Transverse colon (tissue), 4 donors: ENCODE data around the gene HIVEP3. TPM values are rescaled to one million over a fixed set of nuclear protein-coding genes. Genes with fewer than 3 reads are reported as not detected.

Experiments
- DNase-seq: peaks from one replicate; pipeline ENCODE4 v3.0.0-alpha.2; 2019
- H3K27ac ChIP-seq, 4 donors: fragments of 200-600 bp; sonication (generic); 2 replicates each; pipeline ENCODE4 v1.5.1; 2016 to 2018; ENCODE audit warnings: inconsistent platforms in 4 of 4
- H3K27me3 ChIP-seq: fragments of 200-600 bp; sonication (generic); 2 replicates; pipeline ENCODE4 v1.5.1; 2017; ENCODE audit warnings: inconsistent platforms
- H3K36me3 ChIP-seq, 4 donors: fragments of 200-600 bp; sonication (generic); 2 replicates each; pipeline ENCODE4 v1.5.1; 2017 to 2019; ENCODE audit warnings: inconsistent platforms in 4 of 4
- H3K4me1 ChIP-seq, 4 donors: fragments of 200-600 bp; sonication (generic); 2 replicates each; pipeline ENCODE4 v1.5.1; 2017 to 2020; ENCODE audit warnings: inconsistent platforms in 4 of 4
- H3K4me3 ChIP-seq, 4 donors: fragments of 200-600 bp; sonication (generic); 1 replicate in 1 of 4; 2 replicates in 3 of 4; pipeline versions ENCODE4 v1.5.1 to v1.6.1; 2017 to 2019; ENCODE audit warnings: inconsistent platforms in 4 of 4
- H3K9me3 ChIP-seq, 2 donors: fragments of 200-600 bp; sonication (generic); 2 replicates each; pipeline ENCODE4 v1.5.1; 2017 to 2019; ENCODE audit warnings: inconsistent platforms in 2 of 2
- EP300 ChIP-seq: sonication (generic); formaldehyde crosslinking; IDR thresholded peaks from one replicate; pipeline ENCODE4 v1.6.1; 2017; ENCODE audit warnings: antibody characterized with exemption, low read depth
- POLR2A ChIP-seq: fragments of 450-650 bp; IDR thresholded peaks from one replicate; pipeline ENCODE4 v1.6.1; 2016; ENCODE audit warnings: antibody characterized with exemption, mild to moderate bottlenecking, moderate library complexity
- POLR2AphosphoS5 ChIP-seq, 3 donors: sonication (generic); formaldehyde crosslinking; IDR thresholded peaks; one replicate each; pipeline ENCODE4 v1.6.1; 2016; ENCODE audit warnings: antibody characterized with exemption in 3 of 3
- WGBS, 2 donors: methylation state at CpG; one replicate each; pipeline ENCODE4 v1.1.5; 2018; ENCODE audit warnings: low coverage in 1 of 2; 5-methylcytosine and 5-hydroxymethylcytosine counted together
- in situ Hi-C, 4 donors: fragments of 200-750 bp; cut with MboI; loops; one replicate each; pipeline versions ENCODE4 v1.15.0 to v1.15.1; 2017; ENCODE audit warnings: low sequenced_read_pairs in 3 of 4, low pct_ligation_motif_present in 1 of 4, low pct_unique_long_range_greater_than_20kb in 1 of 4
- intact Hi-C: fragments of 100-400 bp; cut with DNase I; formaldehyde crosslinking; loops from one replicate; pipeline ENCODE4 v1.15.1; 2023; ENCODE audit warnings: low total_unique reads
- total RNA-seq, 4 donors: library from RNA; depleted of rRNA; stranded (reverse); fragments of >200 nt; gene quantifications; one replicate each; pipeline ENCODE4 v1.1.0, GENCODE V29; 2016
- TF ChIP-seq, protein P1 (sequence below), 5 experiments: fragments of 200-600 bp in 3 of 5; fragments of 450-650 bp in 2 of 5; sonication (generic) in 3 of 5; IDR thresholded peaks; 1 replicate in 2 of 5; 2 replicates in 3 of 5; pipeline ENCODE4 v1.5.1; 2016 to 2017; ENCODE audit warnings: antibody characterized with exemption in 5 of 5, inconsistent platforms in 3 of 5, mild to moderate bottlenecking in 2 of 5, moderate library complexity in 1 of 5

HIVEP3 gene
- total RNA-seq, 4 donors from 2014 or later = 3.7 to 15.0 (median 5.2) TPM

DNA sequence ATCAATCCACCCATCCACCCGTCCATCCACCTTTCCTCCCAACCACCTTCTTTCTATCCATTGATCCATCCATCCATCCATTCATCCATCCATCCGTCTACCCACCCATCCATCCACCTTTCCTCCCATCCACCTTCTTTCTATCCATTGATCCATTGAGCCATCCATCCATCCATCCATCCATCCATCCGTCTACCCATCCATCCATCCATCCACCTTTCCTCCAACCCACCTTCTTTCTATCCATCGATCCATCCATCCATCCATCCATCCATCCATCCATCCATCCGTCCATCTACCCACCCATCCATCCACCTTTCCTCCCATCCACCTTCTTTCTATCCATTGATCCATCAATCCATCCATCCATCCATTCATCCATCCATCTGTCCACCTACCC, 429.2 kb downstream of the HIVEP3 start:
- Histone ChIP-seq H3K9me3 (no peaks in the 10 kb centered on the region), H3K36me3 (no peaks in the 10 kb centered on the region), H3K4me3 (no peak overlapping the region), H3K27me3 (no peaks in the 10 kb centered on the region), H3K27ac (no peak overlapping the region), H3K4me1 (peaks cover 10 to 29% (median 18%) of the 10 kb centered on the region in 4 donors)
- 75 to 88% methylated on average over 5 of the region's 5 CpGs for WGBS, 2 donors
- TF ChIP-seq POLR2AphosphoS5 (IDR thresholded peaks at IDR 0.05) (no peak), POLR2A (no peak), EP300 (no peak)
- TF ChIP-seq, protein P1, sequence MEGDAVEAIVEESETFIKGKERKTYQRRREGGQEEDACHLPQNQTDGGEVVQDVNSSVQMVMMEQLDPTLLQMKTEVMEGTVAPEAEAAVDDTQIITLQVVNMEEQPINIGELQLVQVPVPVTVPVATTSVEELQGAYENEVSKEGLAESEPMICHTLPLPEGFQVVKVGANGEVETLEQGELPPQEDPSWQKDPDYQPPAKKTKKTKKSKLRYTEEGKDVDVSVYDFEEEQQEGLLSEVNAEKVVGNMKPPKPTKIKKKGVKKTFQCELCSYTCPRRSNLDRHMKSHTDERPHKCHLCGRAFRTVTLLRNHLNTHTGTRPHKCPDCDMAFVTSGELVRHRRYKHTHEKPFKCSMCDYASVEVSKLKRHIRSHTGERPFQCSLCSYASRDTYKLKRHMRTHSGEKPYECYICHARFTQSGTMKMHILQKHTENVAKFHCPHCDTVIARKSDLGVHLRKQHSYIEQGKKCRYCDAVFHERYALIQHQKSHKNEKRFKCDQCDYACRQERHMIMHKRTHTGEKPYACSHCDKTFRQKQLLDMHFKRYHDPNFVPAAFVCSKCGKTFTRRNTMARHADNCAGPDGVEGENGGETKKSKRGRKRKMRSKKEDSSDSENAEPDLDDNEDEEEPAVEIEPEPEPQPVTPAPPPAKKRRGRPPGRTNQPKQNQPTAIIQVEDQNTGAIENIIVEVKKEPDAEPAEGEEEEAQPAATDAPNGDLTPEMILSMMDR (IDR thresholded peaks at IDR 0.05) = no peak
- intact Hi-C loops (no loop called here), in situ Hi-C loops (no loop called here)
- DNase-seq = no peak

- no peak for DNase-seq
- H3K4me3 ChIP-seq = no peak overlapping the region
- H3K27ac ChIP-seq = no peak overlapping the region
- 90% methylated on average over 10 of the region's 11 CpGs; no CpG with 5 or more reads in 1 of the 2 donors for WGBS, 2 donors
- H3K9me3 ChIP-seq = no peaks in the 10 kb centered on the region
- intact Hi-C loops (no loop called here), in situ Hi-C loops (no loop called here)
- H3K27me3 ChIP-seq = no peaks in the 10 kb centered on the region
- peaks cover 22 to 39% (median 31%) of the 10 kb centered on the region in 4 donors for H3K4me1 ChIP-seq
- no peak for TF ChIP-seq POLR2A
- TF ChIP-seq EP300 = no peak
- no peaks in the 10 kb centered on the region for H3K36me3 ChIP-seq
Observed at GRCh38 chr1:41488040-41488951, 430.4 kb downstream of the HIVEP3 start.

GRCh38 chr1:41487126-41488039, 431.3 kb downstream of the HIVEP3 start:
- TF ChIP-seq POLR2AphosphoS5 (IDR thresholded peaks at IDR 0.05) (no peak), POLR2A (no peak), EP300 (no peak)
- TF ChIP-seq, protein P1 (IDR thresholded peaks at IDR 0.05) = no peak
- no peak for DNase-seq
- intact Hi-C loops = no loop called here
- in situ Hi-C loops = no loop called here
- Histone ChIP-seq H3K4me3 (no peak overlapping the region), H3K27ac (no peak overlapping the region), H3K27me3 (no peaks in the 10 kb centered on the region), H3K36me3 (no peaks in the 10 kb centered on the region), H3K4me1 (peaks cover 31 to 48% (median 40%) of the 10 kb centered on the region in 4 donors), H3K9me3 (no peaks in the 10 kb centered on the region)
- WGBS, 2 donors = 44% methylated on average over 16 of the region's 16 CpGs; no CpG with 5 or more reads in 1 of the 2 donors

DNA sequence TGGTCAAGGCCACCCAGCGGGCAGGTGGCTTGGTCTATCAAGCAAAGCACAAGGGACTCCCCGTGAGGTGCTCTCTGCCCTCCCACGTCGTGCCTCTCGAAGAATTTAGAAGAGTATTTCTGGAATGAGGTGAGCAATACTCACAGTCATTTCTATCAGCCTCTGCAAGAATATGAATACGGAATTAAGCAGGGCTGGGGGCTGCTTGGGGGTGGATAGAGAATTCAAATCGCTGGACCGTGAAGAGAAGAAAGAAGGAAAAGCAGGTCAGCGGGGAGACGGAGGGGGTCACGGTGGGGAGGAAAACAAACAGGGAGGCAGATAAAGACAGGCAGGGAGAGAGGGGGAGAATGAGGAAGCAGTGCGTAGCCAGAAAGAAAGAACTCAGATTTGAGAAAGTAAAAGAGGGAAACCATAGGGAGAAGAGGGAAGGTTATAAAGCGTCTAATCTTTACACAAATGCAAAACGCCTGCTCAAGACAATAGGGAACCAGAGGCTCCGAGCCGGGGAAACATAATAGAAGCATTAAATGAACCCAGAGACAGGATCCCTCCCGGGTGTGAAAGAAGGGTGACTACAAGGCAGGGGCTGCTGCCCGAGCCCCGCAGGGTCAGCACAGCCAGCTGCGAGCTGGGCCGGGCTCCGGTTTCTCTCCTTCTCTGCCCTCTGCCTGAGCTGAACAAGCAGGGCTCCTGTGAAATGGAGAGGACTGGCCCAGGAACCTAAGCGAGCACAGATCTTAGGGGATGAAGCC, 432.2 kb downstream of the HIVEP3 start:
- 56 to 59% methylated on average over 12 to 23 of the region's 23 CpGs for WGBS, 2 donors
- TF ChIP-seq EP300 (no peak), POLR2A (no peak), POLR2AphosphoS5 (IDR thresholded peaks at IDR 0.05) (no peak)
- TF ChIP-seq, protein P1 (IDR thresholded peaks at IDR 0.05) = no peak
- no peaks in the 10 kb centered on the region for H3K9me3 ChIP-seq
- no peak overlapping the region for H3K27ac ChIP-seq
- in situ Hi-C loops = no loop called here
- no peak overlapping the region for H3K4me3 ChIP-seq
- H3K36me3 ChIP-seq = no peaks in the 10 kb centered on the region
- no peak for DNase-seq
- H3K4me1 ChIP-seq = peaks cover 35 to 54% (median 46%) of the 10 kb centered on the region in 4 donors
- intact Hi-C loops = no loop called here
- no peaks in the 10 kb centered on the region for H3K27me3 ChIP-seq
